Colonic mucosa (tissue), 4 donors: ENCODE measurements around the gene MARK2. TPM values are rescaled to one million over a fixed set of nuclear protein-coding genes. Genes with fewer than 3 reads are reported as not detected.

Source experiments
- DNase-seq: peaks from one replicate; pipeline ENCODE4 v3.0.0-alpha.2; 2020
- H3K27ac ChIP-seq: fragments of 200-600 bp; one replicate; pipeline ENCODE4 v1.8.0; 2021
- H3K27me3 ChIP-seq: fragments of 200-600 bp; one replicate; pipeline ENCODE4 v1.8.0; 2021
- H3K36me3 ChIP-seq: fragments of 200-600 bp; one replicate; pipeline ENCODE4 v1.8.0; 2021
- H3K4me1 ChIP-seq: fragments of 200-600 bp; one replicate; pipeline ENCODE4 v1.8.0; 2021; ENCODE audit warnings: mild to moderate bottlenecking
- H3K4me3 ChIP-seq: fragments of 200-600 bp; one replicate; pipeline ENCODE4 v1.8.0; 2021
- H3K9ac ChIP-seq, 2 donors: one replicate each; pipeline ENCODE4 v1.7.0; 2013; ENCODE audit warnings: control low read depth in 2 of 2, low read depth in 2 of 2, low read length in 2 of 2
- H3K9me3 ChIP-seq: fragments of 200-600 bp; one replicate; pipeline ENCODE4 v1.8.0; 2021
- intact Hi-C: fragments of 100-400 bp; cut with DNase I; formaldehyde crosslinking; loops from one replicate; pipeline ENCODE4 v1.14.1; 2022
- total RNA-seq, 2 donors: library from RNA; stranded (reverse); fragmentation: NEBNext Ultra II Directional in 1 of 2; extraction: Animal tissue kit (Norgen Biotek cat#: 25700) in 1 of 2; gene quantifications; one replicate each; pipeline ENCODE4 v1.2.1, GENCODE V29; 2021
- TF ChIP-seq, protein P1 (sequence below): fragments of 200-600 bp; IDR thresholded peaks from one replicate; pipeline ENCODE4 v1.8.0; 2022; ENCODE audit warnings: antibody characterized with exemption, mild to moderate bottlenecking
- donor health status: healthy.
- donor health status: DM: no; HTN: no; CAD: no.
- donor health status: DM: no; HTN: no; CAD: no.

Gene MARK2
- 10 to 100 TPM; 86.8 to 96.8 TPM for total RNA-seq

DNA sequence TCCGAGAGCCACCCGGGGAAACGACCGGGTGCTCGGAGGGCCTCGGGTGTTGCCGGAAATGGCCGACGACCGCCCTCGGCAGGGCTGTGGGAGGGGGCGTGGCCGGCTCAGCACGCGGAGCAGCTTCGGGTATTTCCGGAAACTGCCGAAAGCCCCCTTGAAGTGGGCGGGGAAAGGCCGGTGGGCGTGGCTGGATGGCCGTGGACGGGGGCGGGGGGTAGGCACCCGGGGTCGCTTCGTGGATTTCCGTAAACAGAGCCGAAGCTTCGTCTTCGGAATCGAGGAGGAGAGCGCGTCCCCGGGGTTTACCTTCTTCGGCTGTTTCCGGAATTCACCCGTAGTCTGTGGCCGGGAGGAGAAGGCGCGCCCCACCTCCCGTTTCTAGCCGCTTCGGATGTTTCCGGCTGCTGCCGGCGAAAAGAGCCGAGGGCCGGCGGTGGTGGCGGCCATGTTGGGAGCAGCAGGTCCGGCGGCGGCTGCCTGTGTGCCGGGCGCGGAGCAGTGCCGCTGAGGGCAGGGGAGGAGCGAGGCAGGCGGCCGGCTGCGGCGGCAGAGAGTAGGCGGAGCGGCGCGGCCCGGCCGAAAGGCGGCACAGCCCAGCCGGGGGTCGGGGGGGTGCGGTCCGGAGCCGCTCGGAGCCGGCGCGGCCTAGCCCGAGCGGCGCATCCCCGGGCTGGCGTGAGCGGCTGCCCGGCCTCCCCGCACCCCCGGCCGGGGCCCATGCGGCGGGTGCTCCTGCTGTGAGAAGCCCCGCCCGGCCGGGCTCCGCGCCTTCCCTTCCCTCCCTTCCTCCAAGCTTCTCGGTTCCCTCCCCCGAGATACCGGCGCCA, at the start of gene MARK2:
Gene MARK2 (plus strand): TSS at position 433 of the 830 bp plus-strand sequence. CDS start 397 bp downstream, at position 830.
- peak within 1 kb of the TSS; percentile 82 to 97 for H3K9ac ChIP-seq
- peak within 1 kb of the TSS; percentile 84 for H3K4me3 ChIP-seq
- DNase-seq, result peak; percentile 99
- no peaks in the 10 kb centered on the region for H3K9me3 ChIP-seq
- H3K27ac ChIP-seq, result peak within 1 kb of the TSS; percentile 84
- H3K27me3 ChIP-seq, result no peaks in the 10 kb centered on the region
- TF ChIP-seq, protein P1, sequence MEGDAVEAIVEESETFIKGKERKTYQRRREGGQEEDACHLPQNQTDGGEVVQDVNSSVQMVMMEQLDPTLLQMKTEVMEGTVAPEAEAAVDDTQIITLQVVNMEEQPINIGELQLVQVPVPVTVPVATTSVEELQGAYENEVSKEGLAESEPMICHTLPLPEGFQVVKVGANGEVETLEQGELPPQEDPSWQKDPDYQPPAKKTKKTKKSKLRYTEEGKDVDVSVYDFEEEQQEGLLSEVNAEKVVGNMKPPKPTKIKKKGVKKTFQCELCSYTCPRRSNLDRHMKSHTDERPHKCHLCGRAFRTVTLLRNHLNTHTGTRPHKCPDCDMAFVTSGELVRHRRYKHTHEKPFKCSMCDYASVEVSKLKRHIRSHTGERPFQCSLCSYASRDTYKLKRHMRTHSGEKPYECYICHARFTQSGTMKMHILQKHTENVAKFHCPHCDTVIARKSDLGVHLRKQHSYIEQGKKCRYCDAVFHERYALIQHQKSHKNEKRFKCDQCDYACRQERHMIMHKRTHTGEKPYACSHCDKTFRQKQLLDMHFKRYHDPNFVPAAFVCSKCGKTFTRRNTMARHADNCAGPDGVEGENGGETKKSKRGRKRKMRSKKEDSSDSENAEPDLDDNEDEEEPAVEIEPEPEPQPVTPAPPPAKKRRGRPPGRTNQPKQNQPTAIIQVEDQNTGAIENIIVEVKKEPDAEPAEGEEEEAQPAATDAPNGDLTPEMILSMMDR, result no peak
- intact Hi-C loops, result loop anchor here (5.0 to 10.0 kb wide), 3 partner anchors 68 to 306 kb away; partner anchors contain the start of gene ZFTA
- peaks cover 29% of the 10 kb centered on the region for H3K4me1 ChIP-seq
- H3K36me3 ChIP-seq, result no peaks in the 10 kb centered on the region

DNA sequence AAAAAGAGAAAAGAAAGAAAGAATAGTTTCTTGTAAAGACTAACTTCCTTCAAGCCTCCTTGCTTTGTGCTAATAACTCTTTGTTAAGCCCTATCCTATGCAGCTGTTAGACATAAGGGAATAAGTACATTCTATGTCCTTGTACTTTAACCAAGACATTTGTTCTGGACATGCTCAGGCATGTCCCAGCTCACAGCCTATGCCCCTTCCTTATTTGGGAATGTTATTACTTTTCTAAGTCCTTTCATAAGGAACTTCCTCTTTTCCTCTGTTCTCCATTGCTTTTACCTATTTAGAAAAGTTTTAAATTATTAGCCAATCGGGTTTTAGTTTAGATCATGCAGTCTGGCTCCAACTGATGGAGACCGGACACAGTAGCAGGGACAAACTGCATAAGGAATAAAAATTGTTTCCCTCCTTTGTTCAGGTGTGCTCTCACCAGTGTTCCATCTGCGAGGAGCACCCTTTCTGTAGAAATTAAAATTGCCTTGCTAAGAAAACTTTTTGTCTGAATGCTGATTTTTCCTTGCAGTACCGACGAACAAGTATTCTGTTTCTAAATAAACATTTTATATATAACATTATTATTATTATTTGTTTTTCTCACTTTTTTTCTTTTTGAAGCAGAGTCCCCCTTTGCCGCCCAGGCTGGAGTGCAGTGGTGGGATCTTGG, 47.3 kb upstream of the MARK2 start:
- DNase-seq, result no peak
- TF ChIP-seq, protein P1, result no peak
- Histone ChIP-seq H3K4me1 (no peaks in the 10 kb centered on the region), H3K36me3 (no peaks in the 10 kb centered on the region), H3K27me3 (no peaks in the 10 kb centered on the region), H3K9me3 (no peaks in the 10 kb centered on the region), H3K9ac (no peak overlapping the region), H3K27ac (no peak overlapping the region), H3K4me3 (no peak overlapping the region)
- intact Hi-C loops, result no loop called here

DNA sequence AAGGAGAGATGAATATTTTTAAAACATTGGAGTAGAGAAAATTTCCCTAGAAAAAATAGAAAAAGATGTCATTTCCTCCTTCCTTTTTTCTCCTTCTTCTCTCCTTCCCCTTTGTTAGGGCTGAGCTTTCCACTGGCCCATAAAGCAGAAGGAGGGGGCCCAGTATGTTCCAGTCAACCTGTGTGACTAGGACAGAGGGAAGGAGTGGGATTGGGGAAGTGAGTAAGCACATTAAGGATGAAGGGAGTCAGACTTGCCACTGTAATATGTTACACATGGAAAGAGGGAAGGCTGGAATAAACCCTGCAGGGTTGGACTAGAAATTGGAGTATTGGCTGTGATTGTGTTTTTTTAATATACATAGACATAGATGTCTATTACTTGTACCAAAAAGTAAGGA, 45.7 kb upstream of the MARK2 start:
- Histone ChIP-seq H3K9me3 (no peaks in the 10 kb centered on the region), H3K9ac (no peak overlapping the region), H3K4me1 (no peaks in the 10 kb centered on the region), H3K27ac (no peak overlapping the region), H3K27me3 (no peaks in the 10 kb centered on the region), H3K36me3 (no peaks in the 10 kb centered on the region), H3K4me3 (no peak overlapping the region)
- intact Hi-C loops, result no loop called here
- TF ChIP-seq, protein P1, result no peak
- DNase-seq, result no peak

DNA sequence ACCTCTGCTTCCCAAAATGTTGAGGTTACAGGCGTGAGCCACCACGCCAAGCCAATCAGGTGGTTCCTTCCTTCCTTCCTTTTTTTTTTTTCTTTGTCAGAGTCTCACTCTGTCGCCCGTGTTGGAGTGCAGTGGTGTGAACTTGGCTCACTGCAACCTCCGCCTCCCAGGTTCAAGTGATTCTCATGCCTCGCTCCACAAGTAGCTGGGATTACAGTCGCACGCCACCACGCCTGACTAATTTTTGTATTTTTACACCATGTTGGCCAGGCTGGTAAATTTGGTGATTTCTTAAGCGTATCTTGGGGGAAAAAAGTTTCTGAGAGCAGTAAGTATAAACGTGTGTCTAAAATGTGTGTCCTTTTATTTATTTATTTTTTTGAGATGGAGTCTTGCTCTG, 43.8 kb upstream of the MARK2 start:
- H3K36me3 ChIP-seq, result no peaks in the 10 kb centered on the region
- H3K4me3 ChIP-seq, result no peak overlapping the region
- no peak overlapping the region for H3K27ac ChIP-seq
- H3K9ac ChIP-seq, result no peak overlapping the region
- no peak for DNase-seq
- intact Hi-C loops, result no loop called here
- TF ChIP-seq, protein P1, result no peak
- no peaks in the 10 kb centered on the region for H3K27me3 ChIP-seq
- H3K9me3 ChIP-seq, result no peaks in the 10 kb centered on the region
- H3K4me1 ChIP-seq, result no peaks in the 10 kb centered on the region

DNA sequence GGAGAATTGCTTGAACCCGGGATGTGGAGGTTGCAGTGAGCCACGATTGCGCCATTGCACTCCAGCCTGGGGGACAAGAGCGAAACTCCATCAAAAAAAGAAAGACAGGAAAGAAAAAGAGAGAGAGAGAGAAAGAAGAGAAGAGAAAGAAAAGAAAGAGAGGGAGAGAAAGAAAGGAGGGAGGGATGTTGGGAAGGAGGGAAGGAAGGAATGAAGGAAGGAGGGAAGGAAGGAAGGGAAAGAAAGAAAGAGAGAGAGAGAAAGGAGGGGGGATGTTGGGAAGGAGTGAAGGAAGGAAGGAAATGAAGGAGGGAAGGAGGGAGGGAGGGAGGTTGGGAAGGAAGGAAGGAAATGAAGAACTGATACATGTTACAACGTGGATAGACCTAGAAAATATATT, 38.0 kb upstream of the MARK2 start:
- Histone ChIP-seq H3K27ac (no peak overlapping the region), H3K4me1 (peaks cover 3% of the 10 kb centered on the region), H3K9ac (no peak overlapping the region), H3K4me3 (no peak overlapping the region), H3K27me3 (no peaks in the 10 kb centered on the region), H3K36me3 (no peaks in the 10 kb centered on the region), H3K9me3 (no peaks in the 10 kb centered on the region)
- no peak for DNase-seq
- intact Hi-C loops, result no loop called here
- TF ChIP-seq, protein P1, result no peak
